ENCODE measurements around the gene OOSP3. TPM values are rescaled to one million over a fixed set of nuclear protein-coding genes. Genes with fewer than 3 reads are reported as not detected.

The OOSP3 gene
- total RNA-seq, 4 donors from 2014 or later, result not detected

GRCh38 chr11:59859673-59860072 lies 18.9 kb upstream of the OOSP3 start:
- H3K4me3 ChIP-seq, result no peak overlapping the region
- no peak for DNase-seq (ENCODE audit: extremely low spot score)
- H3K9me3 ChIP-seq, result no peaks in the 10 kb centered on the region
- no peaks in the 10 kb centered on the region for H3K27me3 ChIP-seq
- no peak for TF ChIP-seq POLR2A (IDR thresholded peaks at IDR 0.05; ENCODE audit: low read depth)
- no peak for TF ChIP-seq POLR2AphosphoS5 (IDR thresholded peaks at IDR 0.05)
- TF ChIP-seq CTCF (IDR thresholded peaks at IDR 0.05), result no peak
- no peak for TF ChIP-seq EP300 (IDR thresholded peaks at IDR 0.05)
- H3K36me3 ChIP-seq, result no peaks in the 10 kb centered on the region
- intact Hi-C loops (cut with DNase I), result no loop called here
- no peak overlapping the region for H3K27ac ChIP-seq (replicated peaks in 1 of 4)
- no peaks in the 10 kb centered on the region for H3K4me1 ChIP-seq

GRCh38 chr11:59862252-59862651 lies 16.3 kb upstream of the OOSP3 start:
- WGBS, result 69% methylated on average over 3 of the region's 3 CpGs
- intact Hi-C loops (cut with DNase I), result no loop called here

GRCh38 chr11:59865031-59865430 lies 13.6 kb upstream of the OOSP3 start:
- no peaks in the 10 kb centered on the region for H3K36me3 ChIP-seq
- H3K27ac ChIP-seq (replicated peaks in 1 of 4), result no peak overlapping the region
- no peaks in the 10 kb centered on the region for H3K27me3 ChIP-seq
- no peaks in the 10 kb centered on the region for H3K4me1 ChIP-seq
- H3K4me3 ChIP-seq, result no peak overlapping the region
- DNase-seq (ENCODE audit: extremely low spot score), result no peak
- no peak for TF ChIP-seq CTCF (IDR thresholded peaks at IDR 0.05)
- no peak for TF ChIP-seq POLR2A (IDR thresholded peaks at IDR 0.05; ENCODE audit: low read depth)
- no peak for TF ChIP-seq EP300 (IDR thresholded peaks at IDR 0.05)
- TF ChIP-seq POLR2AphosphoS5 (IDR thresholded peaks at IDR 0.05), result no peak
- 83% methylated on average over 1 of the region's 1 CpG for WGBS
- no peaks in the 10 kb centered on the region for H3K9me3 ChIP-seq
- intact Hi-C loops (cut with DNase I), result no loop called here

More at GRCh38 chr11:59862252-59862651, 16.3 kb upstream of the OOSP3 start:
- Histone ChIP-seq H3K27ac (replicated peaks in 1 of 4) (no peak overlapping the region), H3K4me1 (no peaks in the 10 kb centered on the region), H3K36me3 (no peaks in the 10 kb centered on the region), H3K9me3 (no peaks in the 10 kb centered on the region), H3K27me3 (no peaks in the 10 kb centered on the region), H3K4me3 (no peak overlapping the region)
- no peak for TF ChIP-seq POLR2AphosphoS5 (IDR thresholded peaks at IDR 0.05)
- no peak for TF ChIP-seq CTCF (IDR thresholded peaks at IDR 0.05)
- TF ChIP-seq POLR2A (IDR thresholded peaks at IDR 0.05; ENCODE audit: low read depth), result no peak
- TF ChIP-seq EP300 (IDR thresholded peaks at IDR 0.05), result no peak
- no peak for DNase-seq (ENCODE audit: extremely low spot score)

GRCh38 chr11:59866397-59866796 lies 12.2 kb upstream of the OOSP3 start, which contains the start of gene TCN1:
TCN1 (minus strand) TSS chr11:59866487; CDS start chr11:59866470, 17 bp downstream.
- Histone ChIP-seq H3K36me3 (no peaks in the 10 kb centered on the region), H3K4me3 (no peak within 1 kb of the TSS), H3K4me1 (no peaks in the 10 kb centered on the region), H3K9me3 (no peaks in the 10 kb centered on the region), H3K27me3 (no peaks in the 10 kb centered on the region), H3K27ac (replicated peaks in 1 of 4) (no peak within 1 kb of the TSS)
- TF ChIP-seq POLR2A (IDR thresholded peaks at IDR 0.05; ENCODE audit: low read depth), result no peak
- no peak for TF ChIP-seq EP300 (IDR thresholded peaks at IDR 0.05)
- no peak for TF ChIP-seq CTCF (IDR thresholded peaks at IDR 0.05)
- no peak for TF ChIP-seq POLR2AphosphoS5 (IDR thresholded peaks at IDR 0.05)
- WGBS, result 78% methylated on average over 3 of the region's 3 CpGs
- intact Hi-C loops (cut with DNase I), result no loop called here
- no peak for DNase-seq (ENCODE audit: extremely low spot score)

- no peaks in the 10 kb centered on the region for H3K9me3 ChIP-seq
- no peaks in the 10 kb centered on the region for H3K36me3 ChIP-seq
- DNase-seq (ENCODE audit: extremely low spot score), result no peak
- H3K4me1 ChIP-seq, result no peaks in the 10 kb centered on the region
- H3K27me3 ChIP-seq, result no peaks in the 10 kb centered on the region
- no peak overlapping the region for H3K27ac ChIP-seq (replicated peaks in 1 of 4)
- 74% methylated on average over 1 of the region's 1 CpG for WGBS
- intact Hi-C loops (cut with DNase I), result no loop called here
- H3K4me3 ChIP-seq, result no peak overlapping the region
- TF ChIP-seq POLR2A (IDR thresholded peaks at IDR 0.05; ENCODE audit: low read depth) (no peak), POLR2AphosphoS5 (IDR thresholded peaks at IDR 0.05) (no peak), EP300 (IDR thresholded peaks at IDR 0.05) (no peak), CTCF (IDR thresholded peaks at IDR 0.05) (no peak)
These were observed 11.7 kb upstream of the OOSP3 start for GRCh38 chr11:59866836-59867235.

Data from esophagus muscularis mucosa (tissue), 4 donors.